Astrocyte (in vitro differentiated cells and primary cell): ENCODE data around the gene SLC39A9. TPM values are rescaled to one million over a fixed set of nuclear protein-coding genes. Genes with fewer than 3 reads are reported as not detected.

ENCODE experiments used
- DNase-seq: peaks from one replicate; pipeline ENCODE4 v3.0.0-alpha.2; 2010; ENCODE audit warnings: low read depth
- FAIRE-seq: peaks from 2 replicates; lab custom pipeline; 2011; peaks lifted over from hg19 to GRCh38; lab: Jason Lieb, UNC
- H2AFZ ChIP-seq: 2 replicates; pipeline ENCODE4 v1.6.0; 2012; ENCODE audit warnings: low read depth, low read length, inconsistent platforms
- H3K27ac ChIP-seq: 2 replicates; pipeline ENCODE4 v1.5.1; 2011; ENCODE audit warnings: low read depth, low read length, inconsistent platforms
- H3K27me3 ChIP-seq: 2 replicates; pipeline ENCODE4 v1.6.0; 2011; ENCODE audit warnings: low read length, inconsistent platforms; ENCODE audit not compliant: insufficient read depth
- H3K36me3 ChIP-seq: 2 replicates; pipeline ENCODE4 v1.5.1; 2011; ENCODE audit warnings: low read length, inconsistent platforms; ENCODE audit not compliant: insufficient read depth
- H3K4me1 ChIP-seq: 2 replicates; pipeline ENCODE4 v1.5.1; 2011; ENCODE audit warnings: low read length, inconsistent platforms; ENCODE audit not compliant: insufficient read depth
- H3K4me2 ChIP-seq: 2 replicates; pipeline ENCODE4 v1.6.0; 2012; ENCODE audit warnings: low read length, inconsistent platforms
- H3K4me3 ChIP-seq: 2 replicates; pipeline ENCODE4 v1.5.1; 2011; ENCODE audit warnings: low read depth, mild to moderate bottlenecking, low read length, inconsistent platforms; ENCODE audit not compliant: insufficient read depth
- H3K79me2 ChIP-seq: 2 replicates; pipeline ENCODE4 v1.6.0; 2012; ENCODE audit warnings: mild to moderate bottlenecking, low read length, inconsistent platforms; ENCODE audit not compliant: insufficient read depth
- H3K9ac ChIP-seq: 2 replicates; pipeline ENCODE4 v1.6.0; 2012; ENCODE audit warnings: mild to moderate bottlenecking, low read length, inconsistent platforms
- H3K9me3 ChIP-seq: 2 replicates; pipeline ENCODE4 v1.5.1; 2012; ENCODE audit warnings: low read depth, mild to moderate bottlenecking, low read length, inconsistent platforms; ENCODE audit not compliant: insufficient read depth
- H4K20me1 ChIP-seq: 2 replicates; pipeline ENCODE4 v1.6.0; 2012; ENCODE audit warnings: low read length, inconsistent platforms; ENCODE audit not compliant: insufficient read depth
- H3K27ac Mint-ChIP-seq: one replicate; pipeline ENCODE4 v1.8.0; 2021; ENCODE audit warnings: mild to moderate bottlenecking, mixed read lengths; ENCODE audit not compliant: unreplicated experiment
- H3K27me3 Mint-ChIP-seq: one replicate; pipeline ENCODE4 v1.8.0; 2021; ENCODE audit warnings: low read depth, mixed read lengths; ENCODE audit not compliant: unreplicated experiment
- H3K36me3 Mint-ChIP-seq: one replicate; pipeline ENCODE4 v1.8.0; 2021; ENCODE audit warnings: low read depth, mixed read lengths; ENCODE audit not compliant: unreplicated experiment
- H3K4me1 Mint-ChIP-seq: one replicate; pipeline ENCODE4 v1.8.0; 2021; ENCODE audit warnings: low read depth, mixed read lengths; ENCODE audit not compliant: unreplicated experiment
- H3K4me3 Mint-ChIP-seq: one replicate; pipeline ENCODE4 v1.8.0; 2021; ENCODE audit warnings: mild to moderate bottlenecking, moderate library complexity, mixed read lengths; ENCODE audit not compliant: unreplicated experiment
- H3K9me3 Mint-ChIP-seq: one replicate; pipeline ENCODE4 v1.8.0; 2021; ENCODE audit warnings: mild to moderate bottlenecking, mixed read lengths; ENCODE audit not compliant: unreplicated experiment
- EZH2 ChIP-seq: IDR thresholded peaks from 2 replicates; pipeline ENCODE4 v1.6.1; 2012; ENCODE audit warnings: mild to moderate bottlenecking, low read length, inconsistent platforms; ENCODE audit not compliant: insufficient read depth
- total RNA-seq: library from RNA; stranded (reverse); gene quantifications from 2 replicates; pipeline ENCODE4 v1.2.1, GENCODE V29; 2021
- TF ChIP-seq, protein P1 (sequence below): IDR thresholded peaks from 2 replicates; pipeline ENCODE4 v1.5.1; 2011; ENCODE audit warnings: low read depth, mild to moderate bottlenecking, inconsistent platforms, low read length, moderate library complexity; ENCODE audit not compliant: insufficient read depth

The SLC39A9 gene
- total RNA-seq, 1 donor from 2014 or later: 69.5 TPM

DNA sequence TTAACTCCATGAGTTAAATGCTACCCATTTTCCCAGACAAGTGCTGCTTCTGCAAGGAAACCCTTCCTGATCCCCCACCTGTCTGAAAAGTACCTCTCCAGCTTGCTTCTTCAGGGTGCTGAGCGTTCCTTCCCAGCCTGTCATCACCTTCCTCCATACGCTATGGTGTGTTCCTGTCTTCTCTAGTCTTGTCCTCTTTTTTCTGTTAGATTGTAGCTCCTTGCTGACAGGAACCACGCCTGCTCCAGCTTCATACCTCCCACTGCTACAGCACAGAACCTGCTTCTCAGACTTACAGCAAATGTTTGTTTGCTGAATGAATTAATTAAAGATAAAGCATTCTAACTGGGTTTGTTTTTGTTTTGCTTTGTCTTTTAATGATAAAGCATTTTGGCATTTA, 39.5 kb upstream of the SLC39A9 start:
- no peak for TF ChIP-seq EZH2
- TF ChIP-seq, protein P1, sequence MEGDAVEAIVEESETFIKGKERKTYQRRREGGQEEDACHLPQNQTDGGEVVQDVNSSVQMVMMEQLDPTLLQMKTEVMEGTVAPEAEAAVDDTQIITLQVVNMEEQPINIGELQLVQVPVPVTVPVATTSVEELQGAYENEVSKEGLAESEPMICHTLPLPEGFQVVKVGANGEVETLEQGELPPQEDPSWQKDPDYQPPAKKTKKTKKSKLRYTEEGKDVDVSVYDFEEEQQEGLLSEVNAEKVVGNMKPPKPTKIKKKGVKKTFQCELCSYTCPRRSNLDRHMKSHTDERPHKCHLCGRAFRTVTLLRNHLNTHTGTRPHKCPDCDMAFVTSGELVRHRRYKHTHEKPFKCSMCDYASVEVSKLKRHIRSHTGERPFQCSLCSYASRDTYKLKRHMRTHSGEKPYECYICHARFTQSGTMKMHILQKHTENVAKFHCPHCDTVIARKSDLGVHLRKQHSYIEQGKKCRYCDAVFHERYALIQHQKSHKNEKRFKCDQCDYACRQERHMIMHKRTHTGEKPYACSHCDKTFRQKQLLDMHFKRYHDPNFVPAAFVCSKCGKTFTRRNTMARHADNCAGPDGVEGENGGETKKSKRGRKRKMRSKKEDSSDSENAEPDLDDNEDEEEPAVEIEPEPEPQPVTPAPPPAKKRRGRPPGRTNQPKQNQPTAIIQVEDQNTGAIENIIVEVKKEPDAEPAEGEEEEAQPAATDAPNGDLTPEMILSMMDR: no peak
- Histone ChIP-seq H3K4me2 (no peak overlapping the region), H3K9ac (no peak overlapping the region), H3K27ac (no peak overlapping the region), H3K27me3 (no peaks in the 10 kb centered on the region), H3K36me3 (no peaks in the 10 kb centered on the region), H3K79me2 (no peaks in the 10 kb centered on the region), H2AFZ (no peak overlapping the region), H3K4me3 (no peak overlapping the region), H3K9me3 (no peaks in the 10 kb centered on the region), H3K4me1 (peaks cover 7% of the 10 kb centered on the region), H4K20me1 (no peaks in the 10 kb centered on the region)
- H3K4me3 Mint-ChIP-seq: no peak overlapping the region
- DNase-seq: no peak
- FAIRE-seq: no peak
- peaks cover 2% of the 10 kb centered on the region for H3K36me3 Mint-ChIP-seq
- peaks cover 24% of the 10 kb centered on the region for H3K27me3 Mint-ChIP-seq
- no peaks in the 10 kb centered on the region for H3K9me3 Mint-ChIP-seq
- H3K27ac Mint-ChIP-seq: no peak overlapping the region
- peaks cover 11% of the 10 kb centered on the region for H3K4me1 Mint-ChIP-seq

DNA sequence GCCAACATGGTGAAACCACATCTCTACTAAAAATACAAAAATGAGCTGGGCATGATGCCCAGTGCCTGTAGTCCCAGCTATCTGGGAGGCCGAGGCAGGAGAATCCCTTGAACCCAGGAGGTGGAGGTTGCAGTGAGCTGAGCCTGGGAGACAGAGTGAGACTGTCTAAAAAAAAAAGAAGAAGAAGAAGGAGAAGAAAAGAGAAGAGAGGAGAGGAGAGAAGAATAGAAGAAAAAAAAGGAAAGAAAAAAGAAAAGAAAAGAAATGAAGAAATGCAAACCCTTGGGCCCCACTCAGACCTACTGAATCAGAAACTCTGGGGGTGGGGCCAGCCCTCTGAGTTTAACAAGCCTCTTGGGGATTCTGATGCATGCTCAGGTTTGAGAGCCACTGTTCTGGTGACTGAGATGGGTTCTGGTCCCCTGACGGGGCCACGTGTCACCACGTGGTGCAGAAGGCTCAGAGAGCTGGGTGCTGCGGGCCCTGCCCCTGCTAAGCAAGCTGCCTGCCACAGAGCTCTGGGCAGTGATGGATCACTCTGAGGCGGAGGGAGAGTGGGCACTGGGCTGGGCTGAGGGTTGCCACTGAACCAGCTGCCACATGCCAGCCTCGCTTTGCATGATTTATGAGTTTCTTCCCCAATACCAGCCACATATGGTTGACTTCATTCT, 37.9 kb upstream of the SLC39A9 start:
- Histone ChIP-seq H2AFZ (no peak overlapping the region), H3K4me3 (no peak overlapping the region), H3K9me3 (no peaks in the 10 kb centered on the region), H3K79me2 (no peaks in the 10 kb centered on the region), H3K27ac (no peak overlapping the region), H3K9ac (no peak overlapping the region), H3K4me1 (peaks cover 6% of the 10 kb centered on the region), H4K20me1 (no peaks in the 10 kb centered on the region), H3K36me3 (no peaks in the 10 kb centered on the region), H3K27me3 (no peaks in the 10 kb centered on the region), H3K4me2 (no peak overlapping the region)
- Mint-ChIP-seq H3K27me3 (peaks cover 29% of the 10 kb centered on the region), H3K9me3 (no peaks in the 10 kb centered on the region), H3K36me3 (peaks cover 2% of the 10 kb centered on the region), H3K27ac (no peak overlapping the region), H3K4me1 (peaks cover 4% of the 10 kb centered on the region), H3K4me3 (no peak overlapping the region)
- TF ChIP-seq, protein P1: no peak
- no peak for TF ChIP-seq EZH2
- FAIRE-seq (no peak), DNase-seq (no peak)

DNA sequence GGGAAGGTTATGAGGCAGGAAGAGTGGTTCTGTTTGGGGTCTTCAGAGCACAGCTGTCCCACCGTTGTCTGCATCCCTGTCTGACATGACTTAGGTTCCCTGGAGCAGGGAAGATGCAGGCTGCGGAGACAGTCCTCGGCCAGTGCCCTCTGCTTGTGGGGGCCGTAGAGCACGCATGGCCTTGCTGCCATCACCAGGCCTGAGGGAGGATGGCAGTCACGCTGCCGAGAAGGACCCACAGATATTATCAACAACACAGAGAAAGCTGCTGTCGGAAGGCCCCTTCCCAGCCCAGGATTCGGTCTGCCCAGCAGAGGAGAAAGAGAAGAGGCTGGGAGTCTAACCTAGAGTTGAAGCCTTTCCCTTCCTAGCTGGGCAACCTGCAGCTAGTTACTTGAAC, 35.4 kb upstream of the SLC39A9 start:
- no peak overlapping the region for H3K4me2 ChIP-seq
- Mint-ChIP-seq H3K4me1 (no peaks in the 10 kb centered on the region), H3K9me3 (no peaks in the 10 kb centered on the region), H3K27ac (no peak overlapping the region), H3K36me3 (no peaks in the 10 kb centered on the region), H3K4me3 (no peak overlapping the region), H3K27me3 (peaks cover 30% of the 10 kb centered on the region)
- no peaks in the 10 kb centered on the region for H3K4me1 ChIP-seq
- FAIRE-seq: no peak
- no peaks in the 10 kb centered on the region for H3K27me3 ChIP-seq
- no peak overlapping the region for H3K4me3 ChIP-seq
- H3K9me3 ChIP-seq: no peaks in the 10 kb centered on the region
- no peak for TF ChIP-seq EZH2
- TF ChIP-seq, protein P1: peak; percentile 14
- H3K9ac ChIP-seq: no peak overlapping the region
- no peaks in the 10 kb centered on the region for H4K20me1 ChIP-seq
- H3K27ac ChIP-seq: no peak overlapping the region
- no peak for DNase-seq
- no peaks in the 10 kb centered on the region for H3K79me2 ChIP-seq
- H3K36me3 ChIP-seq: no peaks in the 10 kb centered on the region
- no peak overlapping the region for H2AFZ ChIP-seq
